Choroid plexus epithelial cell (primary cell): ENCODE measurements around the gene FHL1.
"Not testable (repeated sequence)": the region's sequence is repeated elsewhere in the genome, so short reads cannot be mapped to it uniquely, and the experiment has no call there.

Source experiments
- DNase-seq: peaks from one replicate; pipeline ENCODE4 v3.0.0-alpha.2; 2010; ENCODE audit warnings: low read depth
- H3K4me3 ChIP-seq: 2 replicates; pipeline ENCODE4 v1.5.1; 2011; ENCODE audit warnings: low read depth, mild to moderate bottlenecking, control low read depth, low read length, moderate library complexity
- CTCF ChIP-seq: conservative IDR thresholded peaks from 2 replicates; pipeline ENCODE4 v1.5.1; 2011; ENCODE audit warnings: low read depth, mild to moderate bottlenecking, control low read depth, inconsistent platforms, low read length, moderate library complexity

Gene FHL1

GRCh38 chrX:136220951-136221350 is 73.6 kb downstream of the FHL1 start:
- no peak for TF ChIP-seq CTCF
- no peak overlapping the region for H3K4me3 ChIP-seq
- no peak for DNase-seq

- no peak for DNase-seq
- TF ChIP-seq CTCF = no peak
Observed at GRCh38 chrX:136221851-136222513, 74.6 kb downstream of the FHL1 start.

GRCh38 chrX:136227074-136227473 is 79.7 kb downstream of the FHL1 start:
- no peak overlapping the region for H3K4me3 ChIP-seq
- TF ChIP-seq CTCF = no peak
- DNase-seq = no peak

More at GRCh38 chrX:136221851-136222513, 74.6 kb downstream of the FHL1 start:
- no peak overlapping the region for H3K4me3 ChIP-seq

GRCh38 chrX:136227948-136228838 is 80.9 kb downstream of the FHL1 start:
- DNase-seq = no peak
- H3K4me3 ChIP-seq = no peak overlapping the region
- TF ChIP-seq CTCF = no peak

GRCh38 chrX:136228839-136229207 is 81.5 kb downstream of the FHL1 start:
- H3K4me3 ChIP-seq = no peak overlapping the region

GRCh38 chrX:136237074-136237473 is 89.7 kb downstream of the FHL1 start:
- no peak overlapping the region for H3K4me3 ChIP-seq
- TF ChIP-seq CTCF = no peak
- no peak for DNase-seq

More at GRCh38 chrX:136228839-136229207, 81.5 kb downstream of the FHL1 start:
- DNase-seq = no peak
- no peak for TF ChIP-seq CTCF

GRCh38 chrX:136237849-136238248 is 90.5 kb downstream of the FHL1 start:
- not testable (repeated sequence) for DNase-seq, H3K4me3 ChIP-seq
